ENCODE results near the gene ADGRA3.

DNA sequence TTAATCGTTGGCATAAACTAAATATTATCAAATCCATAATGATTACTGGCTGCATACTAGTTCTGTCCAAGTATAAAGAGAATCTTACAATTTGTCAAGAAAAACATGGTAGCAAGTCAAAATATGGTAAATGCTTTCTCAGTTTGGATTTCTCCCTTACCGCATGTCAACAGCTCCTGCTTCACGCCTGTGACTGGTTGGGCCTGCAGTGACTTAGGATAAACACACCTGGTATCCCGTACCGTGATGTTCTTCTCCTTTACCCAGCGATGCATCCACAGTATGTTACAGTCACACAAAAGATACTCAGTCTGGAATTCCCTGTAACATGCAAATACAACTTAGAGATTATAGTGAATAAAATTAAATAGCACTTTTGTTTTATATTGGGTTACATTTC, 71.1 kb downstream of the ADGRA3 start:
- TF ChIP-seq, protein P1, sequence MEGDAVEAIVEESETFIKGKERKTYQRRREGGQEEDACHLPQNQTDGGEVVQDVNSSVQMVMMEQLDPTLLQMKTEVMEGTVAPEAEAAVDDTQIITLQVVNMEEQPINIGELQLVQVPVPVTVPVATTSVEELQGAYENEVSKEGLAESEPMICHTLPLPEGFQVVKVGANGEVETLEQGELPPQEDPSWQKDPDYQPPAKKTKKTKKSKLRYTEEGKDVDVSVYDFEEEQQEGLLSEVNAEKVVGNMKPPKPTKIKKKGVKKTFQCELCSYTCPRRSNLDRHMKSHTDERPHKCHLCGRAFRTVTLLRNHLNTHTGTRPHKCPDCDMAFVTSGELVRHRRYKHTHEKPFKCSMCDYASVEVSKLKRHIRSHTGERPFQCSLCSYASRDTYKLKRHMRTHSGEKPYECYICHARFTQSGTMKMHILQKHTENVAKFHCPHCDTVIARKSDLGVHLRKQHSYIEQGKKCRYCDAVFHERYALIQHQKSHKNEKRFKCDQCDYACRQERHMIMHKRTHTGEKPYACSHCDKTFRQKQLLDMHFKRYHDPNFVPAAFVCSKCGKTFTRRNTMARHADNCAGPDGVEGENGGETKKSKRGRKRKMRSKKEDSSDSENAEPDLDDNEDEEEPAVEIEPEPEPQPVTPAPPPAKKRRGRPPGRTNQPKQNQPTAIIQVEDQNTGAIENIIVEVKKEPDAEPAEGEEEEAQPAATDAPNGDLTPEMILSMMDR (IDR thresholded peaks at IDR 0.05; ENCODE audit: insufficient read depth, low read length), result no peak
- TF ChIP-seq, protein P2, sequence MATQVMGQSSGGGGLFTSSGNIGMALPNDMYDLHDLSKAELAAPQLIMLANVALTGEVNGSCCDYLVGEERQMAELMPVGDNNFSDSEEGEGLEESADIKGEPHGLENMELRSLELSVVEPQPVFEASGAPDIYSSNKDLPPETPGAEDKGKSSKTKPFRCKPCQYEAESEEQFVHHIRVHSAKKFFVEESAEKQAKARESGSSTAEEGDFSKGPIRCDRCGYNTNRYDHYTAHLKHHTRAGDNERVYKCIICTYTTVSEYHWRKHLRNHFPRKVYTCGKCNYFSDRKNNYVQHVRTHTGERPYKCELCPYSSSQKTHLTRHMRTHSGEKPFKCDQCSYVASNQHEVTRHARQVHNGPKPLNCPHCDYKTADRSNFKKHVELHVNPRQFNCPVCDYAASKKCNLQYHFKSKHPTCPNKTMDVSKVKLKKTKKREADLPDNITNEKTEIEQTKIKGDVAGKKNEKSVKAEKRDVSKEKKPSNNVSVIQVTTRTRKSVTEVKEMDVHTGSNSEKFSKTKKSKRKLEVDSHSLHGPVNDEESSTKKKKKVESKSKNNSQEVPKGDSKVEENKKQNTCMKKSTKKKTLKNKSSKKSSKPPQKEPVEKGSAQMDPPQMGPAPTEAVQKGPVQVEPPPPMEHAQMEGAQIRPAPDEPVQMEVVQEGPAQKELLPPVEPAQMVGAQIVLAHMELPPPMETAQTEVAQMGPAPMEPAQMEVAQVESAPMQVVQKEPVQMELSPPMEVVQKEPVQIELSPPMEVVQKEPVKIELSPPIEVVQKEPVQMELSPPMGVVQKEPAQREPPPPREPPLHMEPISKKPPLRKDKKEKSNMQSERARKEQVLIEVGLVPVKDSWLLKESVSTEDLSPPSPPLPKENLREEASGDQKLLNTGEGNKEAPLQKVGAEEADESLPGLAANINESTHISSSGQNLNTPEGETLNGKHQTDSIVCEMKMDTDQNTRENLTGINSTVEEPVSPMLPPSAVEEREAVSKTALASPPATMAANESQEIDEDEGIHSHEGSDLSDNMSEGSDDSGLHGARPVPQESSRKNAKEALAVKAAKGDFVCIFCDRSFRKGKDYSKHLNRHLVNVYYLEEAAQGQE (IDR thresholded peaks at IDR 0.05; ENCODE audit: insufficient replicate concordance, low read depth), result no peak
